Psoas muscle (tissue), 8 donors: ENCODE data around the gene DTNB. TPM values are rescaled to one million over a fixed set of nuclear protein-coding genes. Genes with fewer than 3 reads are reported as not detected.

Experiments
- ATAC-seq, 4 donors: fragments of 200-7000 bp; cut with Tn5 transposase; one replicate each; pipeline ENCODE4 v1.9.1; 2020; ENCODE audit warnings: moderate library complexity in 3 of 4, mild to moderate bottlenecking in 2 of 4
- DNase-seq, 2 donors: peaks; one replicate each; pipeline ENCODE4 v3.0.0-alpha.2; 2020
- H3K27ac ChIP-seq: fragments of 200-600 bp; one replicate; pipeline ENCODE4 v1.8.0; 2022
- H3K27me3 ChIP-seq, 3 donors: fragments of 200-600 bp in 1 of 3; one replicate each; pipeline versions ENCODE4 v1.6.1 to v1.8.0; 2013 to 2022; ENCODE audit warnings: low read length in 2 of 3, mild to moderate bottlenecking in 2 of 3, moderate library complexity in 1 of 3; ENCODE audit not compliant: insufficient read depth in 3 of 3
- H3K36me3 ChIP-seq, 2 donors: fragments of 200-600 bp in 1 of 2; one replicate each; pipeline versions ENCODE4 v1.6.1 to v1.8.0; 2013 to 2022; ENCODE audit warnings: low read depth in 1 of 2, mild to moderate bottlenecking in 1 of 2, moderate library complexity in 1 of 2; ENCODE audit not compliant: insufficient read depth in 1 of 2
- H3K4me1 ChIP-seq: fragments of 200-600 bp; one replicate; pipeline ENCODE4 v1.8.0; 2022
- H3K4me3 ChIP-seq: fragments of 200-600 bp; one replicate; pipeline ENCODE4 v1.8.0; 2022; ENCODE audit warnings: mild to moderate bottlenecking
- H3K9me3 ChIP-seq: fragments of 200-600 bp; one replicate; pipeline ENCODE4 v1.8.0; 2022
- CTCF ChIP-seq: fragments of 200-600 bp; IDR thresholded peaks from one replicate; pipeline ENCODE4 v1.8.0; 2022; ENCODE audit warnings: antibody characterized with exemption
- WGBS, 3 donors: extraction: QIAGEN DNeasy Blood & Tissue Kit; methylation state at CpG; one replicate each; pipeline versions ENCODE4 v1.1.6 to v1.1.7; 2013; 5-methylcytosine and 5-hydroxymethylcytosine counted together
- intact Hi-C, 2 donors: fragments of 100-400 bp; cut with DNase I; formaldehyde crosslinking; loops; one replicate each; pipeline versions ENCODE4 v1.11.0 to v1.14.2; 2022
- polyA plus RNA-seq, 3 donors: library from polyadenylated mRNA; stranded (reverse); fragments of 200-250 nt; gene quantifications; one replicate each; pipeline ENCODE4 v1.2.3, GENCODE V29; 2013
- total RNA-seq, 4 donors: library from RNA; stranded (reverse); fragmentation: NEBNext Ultra II Directional in 2 of 4; extraction: Animal tissue kit (Norgen Biotek cat#: 25700) in 2 of 4; gene quantifications; one replicate each; pipeline versions ENCODE4 v1.2.1 to v1.2.4, GENCODE V29; 2021 to 2023
- donor health status: healthy with polysubstance abuse.
- donor health status: DM: no; HTN: no; CAD: no; lungs with moderate emphysema.
- donor health status: Bipolar disorder and iron deficiency.
- donor health status: healthy.
- donor health status: DM: yes; HTN: yes; CAD: no.
- donor health status: DM: no; HTN: no; CAD: no.
- donor health status: DM: no; HTN: no; CAD: no.
- donor health status: DM: yes; HTN: yes; CAD: no.

DTNB gene
- total and polyA plus RNA-seq, 7 donors = 2.3 to 6.3 (median 4.2) TPM

- Histone ChIP-seq H3K9me3 (no peaks in the 10 kb centered on the region), H3K36me3 (no peaks in the 10 kb centered on the region), H3K4me3 (no peak overlapping the region), H3K4me1 (peaks cover 6% of the 10 kb centered on the region), H3K27ac (no peak overlapping the region), H3K27me3 (no peaks in the 10 kb centered on the region)
- WGBS, 3 donors = 89 to 94% (median 90%) methylated on average over 4 of the region's 4 CpGs
- ATAC-seq (no peak), DNase-seq (no peak)
- intact Hi-C loops = no loop called here
- no peak for TF ChIP-seq CTCF
Observed at GRCh38 chr2:25619185-25619584, 54.2 kb downstream of the DTNB start.

GRCh38 chr2:25618676-25619075, 54.7 kb downstream of the DTNB start:
- no peaks in the 10 kb centered on the region for H3K9me3 ChIP-seq
- peaks cover 6% of the 10 kb centered on the region for H3K4me1 ChIP-seq
- WGBS, 3 donors = 63 to 66% (median 64%) methylated on average over 2 of the region's 2 CpGs
- no peak overlapping the region for H3K4me3 ChIP-seq
- no peaks in the 10 kb centered on the region for H3K36me3 ChIP-seq
- ATAC-seq = peak in 1 of 4 donors; percentile 59
- no peaks in the 10 kb centered on the region for H3K27me3 ChIP-seq
- intact Hi-C loops = no loop called here
- peak overlapping the region; percentile 21 for H3K27ac ChIP-seq
- TF ChIP-seq CTCF = no peak
- no peak for DNase-seq

GRCh38 chr2:25617948-25618646, 55.3 kb downstream of the DTNB start:
- no peak for TF ChIP-seq CTCF
- WGBS, 3 donors = 78 to 81% (median 80%) methylated on average over 7 of the region's 7 CpGs
- intact Hi-C loops = no loop called here
- Histone ChIP-seq H3K36me3 (no peaks in the 10 kb centered on the region), H3K4me1 (peaks cover 6% of the 10 kb centered on the region), H3K27ac (peak overlapping the region; percentile 21), H3K27me3 (no peaks in the 10 kb centered on the region), H3K4me3 (no peak overlapping the region), H3K9me3 (no peaks in the 10 kb centered on the region)
- no peak for ATAC-seq
- no peak for DNase-seq

GRCh38 chr2:25615920-25616319, 57.5 kb downstream of the DTNB start:
- no peak for TF ChIP-seq CTCF
- no peak overlapping the region for H3K4me3 ChIP-seq
- H3K36me3 ChIP-seq = no peaks in the 10 kb centered on the region
- intact Hi-C loops = no loop called here
- H3K27ac ChIP-seq = no peak overlapping the region
- no peaks in the 10 kb centered on the region for H3K27me3 ChIP-seq
- H3K9me3 ChIP-seq = no peaks in the 10 kb centered on the region
- no peak for ATAC-seq
- H3K4me1 ChIP-seq = peaks cover 6% of the 10 kb centered on the region
- no peak for DNase-seq

GRCh38 chr2:25615386-25615785, 58.0 kb downstream of the DTNB start:
- peaks cover 6% of the 10 kb centered on the region for H3K4me1 ChIP-seq
- no peak overlapping the region for H3K27ac ChIP-seq
- DNase-seq (no peak), ATAC-seq (no peak)
- H3K36me3 ChIP-seq = no peaks in the 10 kb centered on the region
- H3K4me3 ChIP-seq = no peak overlapping the region
- 75 to 82% (median 81%) methylated on average over 5 of the region's 5 CpGs for WGBS, 3 donors
- no peaks in the 10 kb centered on the region for H3K27me3 ChIP-seq
- H3K9me3 ChIP-seq = no peaks in the 10 kb centered on the region
- intact Hi-C loops = no loop called here
- no peak for TF ChIP-seq CTCF
